ENCODE measurements around the gene PLCB1. TPM values are rescaled to one million over a fixed set of nuclear protein-coding genes. Genes with fewer than 3 reads are reported as not detected.
"Not testable (repeated sequence)": the region's sequence is repeated elsewhere in the genome, so short reads cannot be mapped to it uniquely, and the experiment has no call there.

PLCB1 gene
- total RNA-seq, 4 donors from 2014 or later: 72.9 to 115 (median 76.3) TPM

DNA sequence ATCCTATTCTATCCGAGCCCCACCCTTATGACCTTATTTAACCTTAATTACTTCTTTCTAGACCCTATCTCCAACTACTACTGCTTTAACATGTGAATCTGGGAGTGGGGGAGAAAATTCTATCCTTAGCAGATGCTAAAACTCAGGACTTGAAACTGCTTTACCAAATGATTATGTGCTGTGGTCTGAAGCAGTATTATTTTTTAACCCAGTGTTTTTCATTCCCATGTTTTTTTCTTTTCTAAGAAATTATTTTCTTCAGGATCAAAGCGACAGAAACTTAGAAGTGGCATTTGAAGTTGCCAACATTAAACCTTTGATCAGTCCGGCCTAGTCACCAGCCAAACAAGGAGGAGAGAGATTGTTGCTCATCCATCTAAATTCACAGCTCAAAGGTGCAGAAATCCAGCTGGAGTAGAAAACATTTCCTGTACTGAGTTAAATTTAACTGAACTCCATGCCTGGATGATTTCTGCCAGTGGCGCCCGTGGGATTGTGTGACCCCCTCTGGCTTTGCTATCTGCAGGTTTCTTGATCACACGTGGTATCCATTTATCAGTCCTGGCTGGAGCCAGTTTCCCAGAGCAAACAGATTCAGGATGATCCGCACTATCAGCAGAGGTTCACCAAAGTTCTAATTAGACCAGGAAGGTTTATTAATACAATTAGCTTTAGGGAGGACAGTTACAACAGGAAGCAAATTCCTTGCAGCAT lies 300.5 kb downstream of the PLCB1 start:
- Histone ChIP-seq H3K4me1 (peaks cover 16 to 48% (median 36%) of the 10 kb centered on the region in 4 donors), H3K4me3 (no peak overlapping the region), H3K27me3 (no peaks in the 10 kb centered on the region), H3K27ac (replicated peaks in 1 of 4) (peak overlapping the region; percentile 18 to 67 (median 56)), H3K36me3 (no peaks in the 10 kb centered on the region), H3K9me3 (no peaks in the 10 kb centered on the region)
- TF ChIP-seq POLR2AphosphoS5 (IDR thresholded peaks at IDR 0.05) (no peak), EP300 (IDR thresholded peaks at IDR 0.05) (no peak), POLR2A (IDR thresholded peaks at IDR 0.05; ENCODE audit: low read depth) (no peak)
- TF ChIP-seq, protein P1, sequence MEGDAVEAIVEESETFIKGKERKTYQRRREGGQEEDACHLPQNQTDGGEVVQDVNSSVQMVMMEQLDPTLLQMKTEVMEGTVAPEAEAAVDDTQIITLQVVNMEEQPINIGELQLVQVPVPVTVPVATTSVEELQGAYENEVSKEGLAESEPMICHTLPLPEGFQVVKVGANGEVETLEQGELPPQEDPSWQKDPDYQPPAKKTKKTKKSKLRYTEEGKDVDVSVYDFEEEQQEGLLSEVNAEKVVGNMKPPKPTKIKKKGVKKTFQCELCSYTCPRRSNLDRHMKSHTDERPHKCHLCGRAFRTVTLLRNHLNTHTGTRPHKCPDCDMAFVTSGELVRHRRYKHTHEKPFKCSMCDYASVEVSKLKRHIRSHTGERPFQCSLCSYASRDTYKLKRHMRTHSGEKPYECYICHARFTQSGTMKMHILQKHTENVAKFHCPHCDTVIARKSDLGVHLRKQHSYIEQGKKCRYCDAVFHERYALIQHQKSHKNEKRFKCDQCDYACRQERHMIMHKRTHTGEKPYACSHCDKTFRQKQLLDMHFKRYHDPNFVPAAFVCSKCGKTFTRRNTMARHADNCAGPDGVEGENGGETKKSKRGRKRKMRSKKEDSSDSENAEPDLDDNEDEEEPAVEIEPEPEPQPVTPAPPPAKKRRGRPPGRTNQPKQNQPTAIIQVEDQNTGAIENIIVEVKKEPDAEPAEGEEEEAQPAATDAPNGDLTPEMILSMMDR (IDR thresholded peaks at IDR 0.05): no peak
- WGBS: 68% methylated on average over 7 of the region's 7 CpGs
- intact Hi-C loops (cut with DNase I): no loop called here
- DNase-seq (ENCODE audit: extremely low spot score): no peak

DNA sequence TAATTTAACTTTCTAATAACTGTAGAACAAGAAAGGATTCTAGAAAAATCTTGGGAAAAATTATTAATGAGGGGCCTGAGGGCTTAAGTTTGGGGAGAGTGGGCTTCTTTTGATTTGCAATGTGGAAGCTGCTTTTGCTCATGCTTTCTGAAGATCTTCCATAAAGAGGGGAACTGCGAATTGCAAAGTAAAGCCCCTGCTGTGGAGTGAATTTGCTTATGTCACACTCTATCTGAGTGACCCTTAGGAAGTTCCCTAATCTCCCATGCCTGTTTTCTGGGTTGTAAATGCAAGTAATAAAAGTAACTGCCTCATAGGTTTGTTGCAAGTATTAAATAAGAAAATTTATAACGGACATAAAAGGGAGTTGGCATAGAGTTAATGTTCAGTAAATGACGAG lies 301.2 kb downstream of the PLCB1 start:
- H3K27me3 ChIP-seq: no peaks in the 10 kb centered on the region
- H3K27ac ChIP-seq (replicated peaks in 1 of 4): peak overlapping the region in 1 of 4 donors; percentile 67
- intact Hi-C loops (cut with DNase I): no loop called here
- H3K4me1 ChIP-seq: peaks cover 12 to 44% (median 34%) of the 10 kb centered on the region in 4 donors
- no peaks in the 10 kb centered on the region for H3K9me3 ChIP-seq
- 79% methylated on average over 3 of the region's 3 CpGs for WGBS
- no peak overlapping the region for H3K4me3 ChIP-seq
- DNase-seq (ENCODE audit: extremely low spot score): no peak
- TF ChIP-seq POLR2AphosphoS5 (IDR thresholded peaks at IDR 0.05) (no peak), POLR2A (IDR thresholded peaks at IDR 0.05; ENCODE audit: low read depth) (no peak), EP300 (IDR thresholded peaks at IDR 0.05) (no peak)
- H3K36me3 ChIP-seq: no peaks in the 10 kb centered on the region

DNA sequence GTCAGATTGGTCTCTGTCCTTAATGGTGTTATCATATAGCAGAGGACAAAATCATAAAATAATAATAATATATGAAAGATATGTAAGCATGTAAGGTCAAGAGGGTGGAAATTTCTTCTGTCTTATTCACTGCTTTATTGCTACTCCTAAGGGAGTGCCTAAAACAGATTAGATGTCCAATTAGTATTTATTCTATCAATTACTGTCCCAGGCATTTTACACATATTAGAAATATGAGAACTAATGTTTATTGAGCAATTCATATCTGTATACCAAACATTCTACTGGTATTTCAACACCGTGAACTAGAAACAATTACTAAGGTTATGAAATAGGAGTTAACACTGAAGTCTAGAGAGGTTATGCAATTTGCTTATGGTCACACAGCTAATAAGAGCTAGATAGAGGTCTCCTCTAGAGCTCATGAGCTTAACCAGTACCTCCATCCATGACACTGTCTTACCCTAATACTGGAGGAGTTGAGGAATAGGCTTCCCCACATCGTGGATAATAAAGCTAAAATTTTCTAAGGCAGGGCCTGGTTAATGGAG lies 302.3 kb downstream of the PLCB1 start:
- Histone ChIP-seq H3K27me3 (no peaks in the 10 kb centered on the region), H3K4me3 (no peak overlapping the region), H3K9me3 (no peaks in the 10 kb centered on the region), H3K36me3 (no peaks in the 10 kb centered on the region), H3K27ac (replicated peaks in 1 of 4) (no peak overlapping the region), H3K4me1 (peaks cover 12 to 51% (median 41%) of the 10 kb centered on the region in 4 donors)
- intact Hi-C loops (cut with DNase I): no loop called here
- WGBS: 78% methylated on average over 2 of the region's 2 CpGs
- TF ChIP-seq, protein P1 (IDR thresholded peaks at IDR 0.05): no peak
- TF ChIP-seq POLR2AphosphoS5 (IDR thresholded peaks at IDR 0.05) (no peak), POLR2A (IDR thresholded peaks at IDR 0.05; ENCODE audit: low read depth) (no peak), EP300 (IDR thresholded peaks at IDR 0.05) (no peak)
- no peak for DNase-seq (ENCODE audit: extremely low spot score)

DNA sequence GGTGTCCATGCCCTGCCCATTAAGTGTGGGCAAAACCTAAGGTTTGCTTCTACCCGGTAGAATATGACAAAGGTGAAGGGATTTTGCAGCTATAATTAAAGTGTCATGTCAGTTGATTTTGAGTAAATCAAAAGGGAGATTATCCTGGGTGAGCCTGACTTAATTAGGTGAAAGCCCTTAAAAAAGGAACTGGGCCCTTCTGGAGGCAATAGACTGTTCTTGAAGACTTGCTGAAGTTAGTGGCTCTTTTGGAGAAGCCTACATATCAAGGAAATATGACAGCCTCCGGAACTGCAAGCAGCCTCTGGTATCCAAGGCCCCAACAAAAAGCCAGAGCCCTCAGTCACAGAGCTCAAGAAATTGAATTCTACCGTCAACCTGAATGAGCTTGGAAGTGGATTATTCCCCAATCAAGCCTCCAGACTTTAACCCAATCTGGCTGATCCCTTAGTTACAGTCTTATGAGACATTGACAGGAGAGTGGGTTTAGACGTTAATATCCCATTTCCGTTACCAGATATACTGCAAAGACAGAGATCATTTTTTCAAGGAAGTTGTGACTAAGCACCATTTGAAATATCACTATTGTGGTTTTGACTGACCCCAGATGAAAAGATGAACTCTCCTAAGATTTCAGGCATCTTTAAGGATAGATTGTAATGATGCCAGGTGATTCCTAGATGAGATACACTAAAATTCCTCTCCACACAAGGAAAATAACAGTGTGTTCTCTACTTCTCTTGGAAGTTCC lies 303.4 kb downstream of the PLCB1 start:
- DNase-seq (ENCODE audit: extremely low spot score): no peak
- Histone ChIP-seq H3K27me3 (no peaks in the 10 kb centered on the region), H3K36me3 (no peaks in the 10 kb centered on the region), H3K9me3 (no peaks in the 10 kb centered on the region), H3K4me3 (no peak overlapping the region), H3K4me1 (peaks cover 12 to 45% (median 37%) of the 10 kb centered on the region in 4 donors), H3K27ac (replicated peaks in 1 of 4) (no peak overlapping the region)
- intact Hi-C loops (cut with DNase I): no loop called here
- TF ChIP-seq EP300 (IDR thresholded peaks at IDR 0.05): no peak
- no peak for TF ChIP-seq POLR2A (IDR thresholded peaks at IDR 0.05; ENCODE audit: low read depth)
- TF ChIP-seq POLR2AphosphoS5 (IDR thresholded peaks at IDR 0.05): no peak
- TF ChIP-seq, protein P1 (IDR thresholded peaks at IDR 0.05): no peak
- 68% methylated on average over 5 of the region's 5 CpGs for WGBS

DNA sequence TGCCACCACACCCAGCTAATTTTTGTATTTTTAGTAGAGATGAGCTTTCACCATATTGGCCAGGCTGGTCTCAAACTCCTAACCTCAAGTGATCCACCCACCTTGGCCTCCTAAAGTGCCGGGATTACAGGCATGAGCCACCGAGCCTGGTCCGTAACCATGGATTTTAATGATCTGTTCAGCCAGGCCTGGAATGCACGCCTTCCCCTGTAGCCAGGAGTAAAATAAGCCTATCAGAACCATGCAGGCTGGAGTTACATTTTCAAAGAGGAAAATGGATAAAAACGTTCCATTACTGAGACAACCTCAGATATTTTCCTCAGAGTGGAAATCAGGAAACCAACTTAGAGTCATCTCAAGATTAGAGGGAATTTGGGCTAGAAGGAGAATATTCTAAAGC lies 304.9 kb downstream of the PLCB1 start:
- WGBS: 89% methylated on average over 5 of the region's 5 CpGs
- intact Hi-C loops (cut with DNase I): not testable (repeated sequence)

More for the DNA sequence above, 304.9 kb downstream of the PLCB1 start:
- not testable (repeated sequence) for H3K4me3 ChIP-seq; DNase-seq (ENCODE audit: extremely low spot score); H3K36me3 ChIP-seq; H3K27ac ChIP-seq (replicated peaks in 1 of 4); H3K9me3 ChIP-seq; H3K27me3 ChIP-seq
- peaks cover 9 to 33% (median 23%) of the 10 kb centered on the region in 4 donors for H3K4me1 ChIP-seq

Data from esophagus muscularis mucosa (tissue), 4 donors.